Neural crest cell (in vitro differentiated cells): ENCODE results near the gene BCAS2. TPM values are rescaled to one million over a fixed set of nuclear protein-coding genes. Genes with fewer than 3 reads are reported as not detected.

Experiments used
- DNase-seq: peaks from one replicate; pipeline ENCODE4 v3.0.0; 2021; ENCODE audit warnings: low read depth, mixed read lengths, low spot score
- H3K27ac Mint-ChIP-seq: one replicate; pipeline ENCODE4 v1.8.0; 2021; ENCODE audit warnings: mild to moderate bottlenecking, mixed read lengths; ENCODE audit not compliant: unreplicated experiment
- H3K27me3 Mint-ChIP-seq: 2 replicates; pipeline ENCODE4 v1.8.0; 2021; ENCODE audit warnings: low read depth, mild to moderate bottlenecking, mixed read lengths
- H3K36me3 Mint-ChIP-seq: 2 replicates; pipeline ENCODE4 v1.8.0; 2021; ENCODE audit warnings: low read depth, mild to moderate bottlenecking, mixed read lengths
- H3K4me1 Mint-ChIP-seq: 2 replicates; pipeline ENCODE4 v1.8.0; 2021; ENCODE audit warnings: mixed read lengths
- H3K4me3 Mint-ChIP-seq: one replicate; pipeline ENCODE4 v1.8.0; 2021; ENCODE audit warnings: mild to moderate bottlenecking, mixed read lengths
- H3K9me3 Mint-ChIP-seq: 2 replicates; pipeline ENCODE4 v1.8.0; 2021; ENCODE audit warnings: mixed read lengths
- CTCF ChIP-seq: fragments of 200-600 bp; sonication (generic); conservative IDR thresholded peaks from 2 replicates; pipeline ENCODE4 v1.5.0; 2021; ENCODE audit warnings: antibody characterized with exemption, mild to moderate bottlenecking
- total RNA-seq: library from RNA; stranded (reverse); gene quantifications from 2 replicates; pipeline ENCODE4 v1.2.1, GENCODE V29; 2021

BCAS2 gene
- total RNA-seq, 1 donor from 2014 or later = 55.9 TPM

GRCh38 chr1:114550336-114550735, 31.1 kb downstream of the BCAS2 start:
- DNase-seq = no peak

GRCh38 chr1:114549137-114549536, 32.3 kb downstream of the BCAS2 start:
- no peaks in the 10 kb centered on the region for H3K27me3 Mint-ChIP-seq
- H3K27ac Mint-ChIP-seq = no peak overlapping the region
- TF ChIP-seq CTCF = no peak
- no peaks in the 10 kb centered on the region for H3K9me3 Mint-ChIP-seq
- DNase-seq = no peak
- H3K4me3 Mint-ChIP-seq = no peak overlapping the region
- H3K4me1 Mint-ChIP-seq = no peaks in the 10 kb centered on the region
- H3K36me3 Mint-ChIP-seq = no peaks in the 10 kb centered on the region

More at GRCh38 chr1:114550336-114550735, 31.1 kb downstream of the BCAS2 start:
- no peaks in the 10 kb centered on the region for H3K9me3 Mint-ChIP-seq
- no peak for TF ChIP-seq CTCF
- no peaks in the 10 kb centered on the region for H3K27me3 Mint-ChIP-seq
- no peak overlapping the region for H3K27ac Mint-ChIP-seq
- H3K36me3 Mint-ChIP-seq = no peaks in the 10 kb centered on the region
- no peak overlapping the region for H3K4me3 Mint-ChIP-seq
- H3K4me1 Mint-ChIP-seq = no peaks in the 10 kb centered on the region

- Mint-ChIP-seq H3K27ac (no peak overlapping the region), H3K9me3 (no peaks in the 10 kb centered on the region), H3K4me1 (no peaks in the 10 kb centered on the region), H3K4me3 (no peak overlapping the region), H3K36me3 (no peaks in the 10 kb centered on the region), H3K27me3 (no peaks in the 10 kb centered on the region)
- no peak for DNase-seq
- no peak for TF ChIP-seq CTCF
These were observed 34.3 kb downstream of the BCAS2 start for GRCh38 chr1:114547076-114547475.

DNA sequence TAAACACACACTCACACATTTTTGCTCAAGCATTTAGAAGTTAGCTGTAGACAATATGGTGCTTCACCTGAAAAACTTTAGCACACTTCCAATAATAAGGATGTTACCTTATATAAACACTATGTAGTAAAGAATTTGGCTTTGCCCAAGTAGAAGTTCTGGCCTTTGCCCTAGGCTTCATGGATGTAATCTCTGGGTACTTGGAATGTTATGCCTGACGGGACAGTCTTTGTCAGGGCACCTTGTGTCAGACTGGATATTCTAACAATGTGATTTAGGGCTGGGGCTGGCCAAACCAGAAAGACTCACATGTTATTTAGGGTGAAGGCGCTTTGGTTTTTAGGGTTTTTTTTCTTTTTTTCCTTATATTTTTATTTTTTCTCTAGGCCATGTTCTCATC, 35.6 kb downstream of the BCAS2 start:
- H3K27me3 Mint-ChIP-seq = no peaks in the 10 kb centered on the region
- no peak for DNase-seq
- TF ChIP-seq CTCF = no peak
- no peaks in the 10 kb centered on the region for H3K9me3 Mint-ChIP-seq
- H3K36me3 Mint-ChIP-seq = no peaks in the 10 kb centered on the region
- no peak overlapping the region for H3K27ac Mint-ChIP-seq
- H3K4me1 Mint-ChIP-seq = no peaks in the 10 kb centered on the region
- no peak overlapping the region for H3K4me3 Mint-ChIP-seq

DNA sequence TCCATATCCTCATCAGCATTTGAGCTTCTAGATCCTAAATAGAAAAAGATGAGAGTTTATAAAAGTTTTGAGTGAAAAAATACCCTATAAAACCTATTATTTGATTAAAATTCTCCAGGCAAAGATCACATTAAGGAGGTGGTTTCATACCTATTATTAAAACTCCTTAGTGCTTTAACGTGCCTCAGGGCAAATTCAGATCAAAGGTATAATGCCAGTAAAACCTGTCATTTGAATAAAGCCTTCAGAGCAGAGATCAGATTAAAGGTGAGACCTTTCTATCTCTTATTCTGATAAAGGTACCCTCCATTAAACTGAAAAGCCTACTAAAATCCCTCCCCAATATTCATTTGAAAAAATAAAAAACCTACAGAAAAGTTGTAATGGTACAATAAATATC, 36.1 kb downstream of the BCAS2 start:
- Mint-ChIP-seq H3K27me3 (no peaks in the 10 kb centered on the region), H3K36me3 (no peaks in the 10 kb centered on the region), H3K4me1 (no peaks in the 10 kb centered on the region), H3K27ac (no peak overlapping the region), H3K4me3 (no peak overlapping the region), H3K9me3 (no peaks in the 10 kb centered on the region)
- DNase-seq = no peak
- TF ChIP-seq CTCF = no peak

GRCh38 chr1:114540821-114541220, 40.6 kb downstream of the BCAS2 start:
- no peaks in the 10 kb centered on the region for H3K36me3 Mint-ChIP-seq
- no peaks in the 10 kb centered on the region for H3K4me1 Mint-ChIP-seq
- TF ChIP-seq CTCF = no peak
- H3K27ac Mint-ChIP-seq = no peak overlapping the region
- H3K27me3 Mint-ChIP-seq = no peaks in the 10 kb centered on the region
- no peak for DNase-seq
- no peak overlapping the region for H3K4me3 Mint-ChIP-seq
- no peaks in the 10 kb centered on the region for H3K9me3 Mint-ChIP-seq
